Amniotic epithelial cell (primary cell): ENCODE results near the gene RGS3.

Experiments used
- DNase-seq: peaks from one replicate; pipeline ENCODE4 v3.0.0-alpha.2; 2010; ENCODE audit warnings: low read depth

RGS3 gene

GRCh38 chr9:113465599-113466140 is 2.1 kb downstream of the RGS3 start:
- DNase-seq: no peak

DNA sequence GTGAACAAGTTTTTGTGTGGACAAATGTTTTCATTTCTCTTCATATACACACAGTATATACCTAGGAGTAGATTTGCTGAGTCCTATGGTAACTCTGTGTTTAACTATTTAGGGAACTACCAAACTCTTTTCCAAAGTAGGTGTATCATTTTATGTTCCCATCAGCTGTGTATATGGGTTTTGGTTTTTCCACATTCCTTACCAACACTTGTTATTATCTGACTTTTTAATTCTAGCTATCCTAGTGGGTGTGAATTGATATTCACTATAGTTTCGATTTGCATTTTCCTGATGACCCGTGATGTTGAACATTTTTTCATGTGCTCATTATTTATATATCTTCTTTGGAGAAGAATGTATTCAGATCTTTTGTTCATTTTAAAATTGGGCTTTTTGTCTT is 3.7 kb downstream of the RGS3 start:
- DNase-seq: no peak

GRCh38 chr9:113468716-113469448 is 5.4 kb downstream of the RGS3 start:
- DNase-seq: no peak

GRCh38 chr9:113471143-113471542 is 7.6 kb downstream of the RGS3 start:
- DNase-seq: no peak

- no peak for DNase-seq
Measured at GRCh38 chr9:113471566-113471965, 8.0 kb downstream of the RGS3 start.

DNA sequence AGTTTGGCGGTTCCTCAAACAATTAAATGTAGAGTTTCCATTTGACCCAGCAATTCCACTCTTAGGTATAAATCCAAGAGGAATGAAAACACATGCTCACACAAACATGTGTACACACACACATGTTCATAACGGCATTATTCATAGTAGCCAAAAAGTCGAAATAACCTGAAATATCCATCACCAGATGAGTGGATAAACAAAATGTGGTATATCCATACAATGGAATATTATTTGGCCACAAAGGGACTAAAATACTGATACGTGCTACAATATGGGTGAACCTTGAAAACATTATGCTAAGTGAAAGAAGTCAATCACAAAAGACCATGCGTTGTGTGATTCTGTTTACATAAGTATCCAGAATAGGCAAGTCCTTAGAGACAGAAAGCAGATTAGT is 8.7 kb downstream of the RGS3 start:
- no peak for DNase-seq

DNA sequence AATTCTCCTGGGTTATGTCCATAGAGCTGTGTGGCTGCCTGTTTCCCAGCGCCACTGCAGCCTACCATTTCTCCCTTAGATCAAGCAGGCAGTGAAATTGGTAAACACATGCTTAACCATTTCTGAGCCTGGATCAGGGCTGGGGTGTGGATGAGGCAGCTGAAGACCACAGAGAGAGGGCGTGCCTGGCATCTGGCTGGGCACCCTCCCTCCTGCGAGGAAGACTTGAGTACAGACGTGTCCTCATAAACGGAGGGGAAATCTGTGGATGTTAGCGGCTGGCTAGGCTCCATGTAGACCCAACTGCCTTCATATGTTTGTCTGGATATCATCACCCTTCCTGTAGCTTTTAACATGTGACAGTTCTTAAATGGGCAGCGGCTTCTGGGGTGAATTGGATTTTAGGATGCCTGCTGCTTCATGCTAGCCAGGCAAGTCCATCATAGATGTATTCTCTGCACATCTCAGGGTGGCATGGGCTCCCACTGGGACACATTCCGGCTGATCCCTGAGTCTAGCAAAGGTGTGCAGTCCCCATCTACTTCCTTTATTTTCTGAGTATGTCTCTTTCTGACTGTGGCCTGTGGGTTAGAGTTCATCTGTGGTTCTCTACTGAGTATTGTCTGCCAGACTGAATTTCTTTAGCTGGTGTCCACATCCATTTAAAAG is 11.0 kb downstream of the RGS3 start:
- no peak for DNase-seq

- DNase-seq: no peak
Measured at GRCh38 chr9:113475031-113475430, 11.5 kb downstream of the RGS3 start.

- no peak for DNase-seq
Measured at GRCh38 chr9:113475992-113476391, 12.5 kb downstream of the RGS3 start.

GRCh38 chr9:113476511-113476916 is 13.0 kb downstream of the RGS3 start:
- DNase-seq: no peak

DNA sequence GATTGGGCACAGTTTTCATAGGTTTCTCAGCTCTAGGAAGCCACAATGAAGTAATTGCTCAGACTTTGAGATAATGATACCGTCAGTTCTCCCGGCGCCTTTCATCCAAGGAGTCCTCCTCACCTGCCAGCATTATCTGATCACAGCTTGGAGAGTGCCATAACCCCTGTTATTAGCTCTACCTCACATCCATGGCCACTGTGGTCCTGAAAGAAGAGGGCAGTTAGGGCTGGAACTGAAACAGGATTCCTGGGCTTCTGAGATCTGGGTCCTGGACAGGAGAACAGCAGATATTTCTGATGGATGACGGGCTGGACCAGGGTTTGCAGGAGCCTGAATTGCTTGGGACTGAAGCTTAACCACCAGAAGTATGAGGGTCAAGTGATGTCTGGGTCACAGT is 13.5 kb downstream of the RGS3 start:
- no peak for DNase-seq

DNA sequence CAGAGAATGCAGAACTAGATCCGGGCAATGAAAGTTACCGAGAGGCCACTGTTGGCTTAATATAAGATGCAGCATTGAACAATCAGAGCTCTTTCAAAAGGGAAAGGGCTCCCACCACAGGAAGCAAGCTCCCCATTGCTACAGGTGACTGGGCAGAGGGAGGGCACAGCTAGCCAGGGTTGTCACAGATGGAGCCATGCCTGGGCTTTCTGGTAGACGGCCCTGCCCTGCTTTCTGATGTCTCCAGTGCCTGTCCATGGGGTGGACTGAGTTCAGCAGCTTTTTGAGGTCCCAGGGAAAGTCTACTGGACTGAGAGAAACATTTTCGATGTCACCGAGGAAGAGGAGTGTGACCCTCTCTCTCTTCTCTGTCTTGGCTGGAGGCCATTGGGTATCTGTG is 14.1 kb downstream of the RGS3 start:
- no peak for DNase-seq

DNA sequence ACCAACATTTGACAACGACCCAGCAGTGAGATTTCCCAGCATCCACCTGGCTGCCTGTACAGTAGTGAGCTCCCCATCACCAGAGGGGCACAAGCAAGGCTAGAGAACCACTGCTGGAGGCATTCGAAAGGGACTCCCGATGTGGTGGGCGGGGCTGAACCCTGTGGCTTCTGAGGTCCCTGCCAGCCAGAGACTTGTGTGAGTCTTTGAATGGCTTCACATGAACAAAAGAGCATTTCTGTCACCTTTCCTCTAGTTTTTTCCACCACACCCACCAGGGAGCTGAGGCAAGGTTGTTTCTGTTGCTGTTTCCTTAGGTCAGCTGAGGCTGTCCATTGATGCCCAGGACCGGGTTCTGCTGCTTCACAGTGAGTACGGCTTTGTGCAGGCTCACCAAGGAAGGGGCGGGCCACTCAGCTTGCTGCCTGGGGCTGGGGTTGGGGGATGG is 15.7 kb downstream of the RGS3 start:
- no peak for DNase-seq

DNA sequence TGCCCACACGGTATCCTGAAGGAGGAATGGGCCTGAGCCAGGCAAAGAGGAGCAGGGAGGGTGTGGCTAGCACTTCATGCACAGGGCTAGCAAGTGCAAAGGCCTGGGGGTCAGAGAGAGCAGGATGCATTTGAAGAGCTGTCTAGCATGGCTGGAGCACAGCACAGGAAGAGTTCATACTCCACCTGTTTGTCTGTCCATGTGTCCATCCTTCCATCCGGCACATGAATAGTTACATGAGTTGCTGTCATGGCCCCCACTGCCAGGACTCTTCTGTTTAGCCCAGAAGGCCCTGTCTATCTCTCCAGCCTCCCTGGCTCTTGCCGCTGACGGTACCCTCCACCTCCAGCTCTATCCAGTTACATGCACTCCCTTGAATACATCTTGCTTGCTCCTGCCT is 17.1 kb downstream of the RGS3 start:
- DNase-seq: no peak

- no peak for DNase-seq
Measured at GRCh38 chr9:113481176-113481787, 17.8 kb downstream of the RGS3 start.

DNA sequence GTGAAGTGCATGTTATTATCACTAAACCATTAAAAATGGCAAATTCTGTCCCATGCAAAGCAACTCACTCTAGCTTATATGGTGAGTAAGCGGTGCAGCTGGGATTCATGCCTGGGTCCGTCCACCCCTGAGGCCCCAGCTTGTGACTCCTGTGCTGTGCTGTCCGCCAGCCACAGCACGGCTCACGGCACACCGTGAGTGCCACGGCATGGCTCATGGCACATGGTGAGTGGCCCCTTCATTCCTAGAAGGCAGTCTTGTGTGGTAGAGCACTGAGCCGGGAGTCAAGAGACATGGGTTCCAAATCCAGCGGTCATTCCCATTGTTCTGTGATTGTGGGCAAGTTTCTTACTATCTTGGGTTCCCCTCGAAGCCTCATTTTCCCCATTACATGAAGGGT is 18.8 kb downstream of the RGS3 start:
- no peak for DNase-seq

- DNase-seq: no peak
Measured at GRCh38 chr9:113482991-113483675, 19.6 kb downstream of the RGS3 start.

- no peak for DNase-seq
Measured at GRCh38 chr9:113483676-113484257, 20.2 kb downstream of the RGS3 start.

DNA sequence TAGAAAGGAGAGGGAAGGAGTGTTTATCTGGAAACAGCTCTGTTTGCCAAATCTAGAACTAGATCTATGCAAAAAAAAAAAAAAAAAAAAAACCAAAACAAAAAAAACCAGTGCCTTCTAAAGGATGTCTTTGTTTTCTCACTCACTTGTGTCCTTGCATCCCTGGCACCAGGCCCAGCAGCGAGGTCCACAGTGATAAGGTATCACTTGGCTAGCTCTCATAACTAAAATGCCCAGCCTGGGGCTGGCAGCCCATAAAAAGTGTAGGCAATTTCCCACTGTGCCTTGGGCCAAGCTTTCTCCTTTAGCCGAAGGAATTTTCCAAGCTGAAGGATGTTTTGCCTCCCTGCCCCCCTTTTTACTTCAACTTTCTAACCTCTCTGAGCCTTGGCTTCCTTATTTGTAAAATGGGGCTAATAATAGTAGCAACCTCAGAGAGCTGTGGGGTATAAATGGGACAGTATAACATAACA is 20.8 kb downstream of the RGS3 start:
- no peak for DNase-seq

DNA sequence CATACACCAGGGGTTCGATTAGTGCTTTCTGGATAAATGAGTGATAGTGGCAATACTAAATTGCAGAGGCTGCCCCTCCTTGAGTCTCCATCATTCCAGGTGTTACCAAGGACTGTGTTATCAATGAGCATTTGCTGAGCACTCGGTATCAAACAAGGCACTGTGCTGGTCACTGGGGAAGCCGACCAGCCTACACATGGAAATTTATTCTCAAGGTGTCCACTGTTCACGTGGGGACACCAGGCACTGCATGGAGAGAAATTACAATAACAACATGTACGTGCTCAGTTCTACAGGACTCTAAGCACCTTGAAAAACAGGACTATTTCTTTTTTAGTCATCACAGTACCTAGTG is 22.2 kb downstream of the RGS3 start:
- no peak for DNase-seq

DNA sequence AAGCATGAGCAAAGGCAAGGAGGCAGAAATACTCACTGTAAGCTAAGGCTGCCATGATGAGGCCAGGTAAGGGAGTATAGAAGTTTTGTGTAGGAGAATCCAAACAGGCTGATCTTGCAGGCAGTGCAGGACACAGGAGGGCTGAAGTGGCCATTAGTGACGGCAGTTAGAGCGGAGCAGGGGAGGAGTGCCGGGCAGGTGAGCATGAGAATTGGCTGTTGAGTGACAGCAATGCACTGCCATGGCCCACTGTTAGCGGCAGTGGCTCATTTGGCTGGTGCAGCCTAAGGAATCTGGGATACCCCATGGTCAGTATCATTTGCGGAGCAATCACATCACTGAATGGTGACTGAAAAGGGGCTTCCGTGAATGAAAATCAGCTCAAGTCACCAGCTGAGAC is 22.8 kb downstream of the RGS3 start:
- no peak for DNase-seq

GRCh38 chr9:113488071-113488470 is 24.5 kb downstream of the RGS3 start:
- DNase-seq: no peak
